HG02678 (cell line): ENCODE results near the gene HACD3.

Experiments used
- ATAC-seq: cut with Tn5 transposase; IDR thresholded peaks from one replicate; pipeline ENCODE4 v1.9.1; 2021; ENCODE audit warnings: mild to moderate bottlenecking, moderate library complexity; ENCODE audit not compliant: unreplicated experiment

Gene HACD3

GRCh38 chr15:65530318-65531111, at the start of gene HACD3:
TSS of gene HACD3 (plus strand) at chr15:65530463. CDS start at chr15:65530632, 169 bp downstream.
- ATAC-seq = peak; percentile 80

- ATAC-seq = no peak
Measured at GRCh38 chr15:65484876-65485275, 45.4 kb upstream of the HACD3 start.

- no peak for ATAC-seq
Measured at GRCh38 chr15:65494076-65494475, 36.2 kb upstream of the HACD3 start.

- ATAC-seq = no peak
Measured at GRCh38 chr15:65509321-65509720, 20.9 kb upstream of the HACD3 start.

GRCh38 chr15:65512189-65512588, 18.1 kb upstream of the HACD3 start:
- ATAC-seq = no peak

- no peak for ATAC-seq
Measured at GRCh38 chr15:65512807-65513416, 17.4 kb upstream of the HACD3 start.

- peak; percentile 91 for ATAC-seq
Measured at GRCh38 chr15:65516997-65517865, 13.0 kb upstream of the HACD3 start, which contains the start of gene DPP8. TSS of gene DPP8 (minus strand) at chr15:65517689. CDS start at chr15:65512553, 5,136 bp downstream.

GRCh38 chr15:65517866-65518207, 12.4 kb upstream of the HACD3 start:
- no peak for ATAC-seq

- ATAC-seq = no peak
Measured at GRCh38 chr15:65518633-65519285, 11.5 kb upstream of the HACD3 start.

GRCh38 chr15:65521350-65521749, 8.9 kb upstream of the HACD3 start:
- ATAC-seq = no peak

GRCh38 chr15:65524226-65524625, 6.0 kb upstream of the HACD3 start:
- no peak for ATAC-seq

- ATAC-seq = no peak
Measured at GRCh38 chr15:65525622-65526021, 4.6 kb upstream of the HACD3 start.

GRCh38 chr15:65528461-65529060, 1.7 kb upstream of the HACD3 start:
- no peak for ATAC-seq

GRCh38 chr15:65529762-65530317, 423 bp upstream of the HACD3 start:
- no peak for ATAC-seq

- ATAC-seq = no peak
Measured at GRCh38 chr15:65532738-65533051, 2.4 kb downstream of the HACD3 start.

- ATAC-seq = no peak
Measured at GRCh38 chr15:65533057-65533756, 2.9 kb downstream of the HACD3 start.

GRCh38 chr15:65535192-65535591, 4.9 kb downstream of the HACD3 start:
- ATAC-seq = no peak

GRCh38 chr15:65540314-65540713, 10.1 kb downstream of the HACD3 start:
- no peak for ATAC-seq

- no peak for ATAC-seq
Measured at GRCh38 chr15:65541231-65541820, 11.1 kb downstream of the HACD3 start.
